Neural progenitor cell (in vitro differentiated cells): ENCODE measurements around the gene CRISPLD2. TPM values are rescaled to one million over a fixed set of nuclear protein-coding genes. Genes with fewer than 3 reads are reported as not detected.

Experiments used
- DNase-seq: peaks from one replicate; pipeline ENCODE4 v3.0.0-alpha.2; 2016; ENCODE audit warnings: low spot score
- H2AFZ ChIP-seq: fragments of 200-600 bp; sonication (generic); replicated peaks from 2 replicates; pipeline ENCODE4 v1.6.1; 2016; ENCODE audit warnings: antibody characterized with exemption
- H3F3A ChIP-seq: fragments of 200-600 bp; sonication (generic); 2 replicates; pipeline ENCODE4 v1.6.1; 2016; ENCODE audit warnings: antibody characterized with exemption, low read depth
- H3K27ac ChIP-seq: fragments of 200-600 bp; sonication (generic); 2 replicates; pipeline ENCODE4 v1.5.1; 2016; ENCODE audit warnings: mild to moderate bottlenecking
- H3K27me3 ChIP-seq: fragments of 200-600 bp; sonication (generic); 2 replicates; pipeline ENCODE4 v1.6.1; 2016; ENCODE audit warnings: mild to moderate bottlenecking, moderate library complexity
- H3K36me3 ChIP-seq: fragments of 200-600 bp; sonication (generic); 2 replicates; pipeline ENCODE4 v1.5.1; 2016
- H3K4me1 ChIP-seq: fragments of 200-600 bp; sonication (generic); 2 replicates; pipeline ENCODE4 v1.6.1; 2016; ENCODE audit warnings: mixed run types
- H3K4me2 ChIP-seq: fragments of 200-600 bp; sonication (generic); 2 replicates; pipeline ENCODE4 v1.6.1; 2016
- H3K4me3 ChIP-seq: fragments of 200-600 bp; sonication (generic); 2 replicates; pipeline ENCODE4 v1.5.1; 2016
- H3K79me2 ChIP-seq: fragments of 200-600 bp; sonication (generic); 2 replicates; pipeline ENCODE4 v1.6.1; 2016; ENCODE audit warnings: low read depth
- H3K9ac ChIP-seq: fragments of 200-600 bp; sonication (generic); 2 replicates; pipeline ENCODE4 v1.6.1; 2016
- H3K9me3 ChIP-seq: fragments of 200-600 bp; sonication (generic); 2 replicates; pipeline ENCODE4 v1.5.1; 2016; ENCODE audit warnings: low read depth
- H4K20me1 ChIP-seq: fragments of 200-600 bp; sonication (generic); 2 replicates; pipeline ENCODE4 v1.6.1; 2016; ENCODE audit warnings: low read depth
- H3K27ac Mint-ChIP-seq: 3 replicates; pipeline ENCODE4 v1.8.0; 2021; ENCODE audit warnings: mixed read lengths
- H3K27me3 Mint-ChIP-seq: 2 replicates; pipeline ENCODE4 v1.8.0; 2022; ENCODE audit warnings: low read depth, mild to moderate bottlenecking, inconsistent platforms, moderate library complexity, mixed read lengths; ENCODE audit not compliant: insufficient read depth
- H3K36me3 Mint-ChIP-seq: 3 replicates; pipeline ENCODE4 v1.8.0; 2021; ENCODE audit warnings: mixed read lengths
- H3K4me1 Mint-ChIP-seq: 3 replicates; pipeline ENCODE4 v1.8.0; 2021; ENCODE audit warnings: mixed read lengths
- H3K4me3 Mint-ChIP-seq: 3 replicates; pipeline ENCODE4 v1.8.0; 2021; ENCODE audit warnings: mild to moderate bottlenecking, moderate library complexity, mixed read lengths
- H3K9me3 Mint-ChIP-seq: 3 replicates; pipeline ENCODE4 v1.8.0; 2020; ENCODE audit warnings: mixed read lengths
- EZH2 ChIP-seq: fragments of 200-600 bp; sonication (generic); IDR thresholded peaks from 2 replicates; pipeline ENCODE4 v1.6.1; 2017; ENCODE audit warnings: antibody characterized with exemption, mild to moderate bottlenecking, moderate library complexity
- EZH2phosphoT487 ChIP-seq: fragments of 200-600 bp; sonication (generic); IDR thresholded peaks from 2 replicates; pipeline ENCODE4 v1.6.1; 2017; ENCODE audit warnings: antibody characterized with exemption
- total RNA-seq: library from RNA; depleted of rRNA; stranded (reverse); fragments of >200 nt; gene quantifications from 2 replicates; pipeline ENCODE4 v1.2.3, GENCODE V29; 2015; ENCODE audit warnings: low replicate concordance
- TF ChIP-seq, protein P1 (sequence below): fragments of 200-600 bp; sonication (generic); IDR thresholded peaks from 2 replicates; pipeline ENCODE4 v1.5.1; 2017; ENCODE audit warnings: antibody characterized with exemption, mild to moderate bottlenecking

CRISPLD2 gene
- total RNA-seq, 1 donor from 2014 or later = 0.11 TPM

- Histone ChIP-seq H3K9me3 (no peaks in the 10 kb centered on the region), H2AFZ (no peak overlapping the region), H3K9ac (no peak overlapping the region), H3K36me3 (no peaks in the 10 kb centered on the region), H3K27me3 (no peaks in the 10 kb centered on the region), H3K4me3 (no peak overlapping the region), H3K27ac (no peak overlapping the region), H3K4me1 (peaks cover 24% of the 10 kb centered on the region), H3K79me2 (no peaks in the 10 kb centered on the region), H3K4me2 (no peak overlapping the region), H3F3A (peaks cover 8% of the 10 kb centered on the region), H4K20me1 (no peaks in the 10 kb centered on the region)
- Mint-ChIP-seq H3K4me1 (peaks cover 33% of the 10 kb centered on the region), H3K27ac (no peak overlapping the region), H3K9me3 (no peaks in the 10 kb centered on the region), H3K4me3 (no peak overlapping the region), H3K27me3 (peaks cover 4% of the 10 kb centered on the region), H3K36me3 (no peaks in the 10 kb centered on the region)
- no peak for DNase-seq
- TF ChIP-seq, protein P1, sequence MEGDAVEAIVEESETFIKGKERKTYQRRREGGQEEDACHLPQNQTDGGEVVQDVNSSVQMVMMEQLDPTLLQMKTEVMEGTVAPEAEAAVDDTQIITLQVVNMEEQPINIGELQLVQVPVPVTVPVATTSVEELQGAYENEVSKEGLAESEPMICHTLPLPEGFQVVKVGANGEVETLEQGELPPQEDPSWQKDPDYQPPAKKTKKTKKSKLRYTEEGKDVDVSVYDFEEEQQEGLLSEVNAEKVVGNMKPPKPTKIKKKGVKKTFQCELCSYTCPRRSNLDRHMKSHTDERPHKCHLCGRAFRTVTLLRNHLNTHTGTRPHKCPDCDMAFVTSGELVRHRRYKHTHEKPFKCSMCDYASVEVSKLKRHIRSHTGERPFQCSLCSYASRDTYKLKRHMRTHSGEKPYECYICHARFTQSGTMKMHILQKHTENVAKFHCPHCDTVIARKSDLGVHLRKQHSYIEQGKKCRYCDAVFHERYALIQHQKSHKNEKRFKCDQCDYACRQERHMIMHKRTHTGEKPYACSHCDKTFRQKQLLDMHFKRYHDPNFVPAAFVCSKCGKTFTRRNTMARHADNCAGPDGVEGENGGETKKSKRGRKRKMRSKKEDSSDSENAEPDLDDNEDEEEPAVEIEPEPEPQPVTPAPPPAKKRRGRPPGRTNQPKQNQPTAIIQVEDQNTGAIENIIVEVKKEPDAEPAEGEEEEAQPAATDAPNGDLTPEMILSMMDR = no peak
- TF ChIP-seq EZH2 (no peak), EZH2phosphoT487 (no peak)
Observed at GRCh38 chr16:84888450-84888849, 68.7 kb downstream of the CRISPLD2 start.

GRCh38 chr16:84889066-84889465, 69.3 kb downstream of the CRISPLD2 start:
- Histone ChIP-seq H3K9me3 (no peaks in the 10 kb centered on the region), H3K36me3 (no peaks in the 10 kb centered on the region), H3K4me2 (no peak overlapping the region), H3K4me3 (no peak overlapping the region), H3K9ac (no peak overlapping the region), H2AFZ (no peak overlapping the region), H3F3A (peaks cover 8% of the 10 kb centered on the region), H4K20me1 (no peaks in the 10 kb centered on the region), H3K27ac (no peak overlapping the region), H3K27me3 (no peaks in the 10 kb centered on the region), H3K4me1 (peaks cover 24% of the 10 kb centered on the region), H3K79me2 (no peaks in the 10 kb centered on the region)
- Mint-ChIP-seq H3K27ac (no peak overlapping the region), H3K4me3 (no peak overlapping the region), H3K27me3 (peaks cover 4% of the 10 kb centered on the region), H3K36me3 (no peaks in the 10 kb centered on the region), H3K4me1 (peaks cover 30% of the 10 kb centered on the region), H3K9me3 (no peaks in the 10 kb centered on the region)
- no peak for DNase-seq
- TF ChIP-seq, protein P1 = no peak
- TF ChIP-seq EZH2phosphoT487 (no peak), EZH2 (no peak)

- Histone ChIP-seq H3K79me2 (no peaks in the 10 kb centered on the region), H2AFZ (no peak overlapping the region), H3K4me2 (no peak overlapping the region), H3K27ac (no peak overlapping the region), H3K9me3 (no peaks in the 10 kb centered on the region), H3K9ac (no peak overlapping the region), H3K36me3 (no peaks in the 10 kb centered on the region), H4K20me1 (no peaks in the 10 kb centered on the region), H3K27me3 (no peaks in the 10 kb centered on the region), H3K4me3 (no peak overlapping the region), H3K4me1 (peaks cover 14% of the 10 kb centered on the region), H3F3A (no peaks in the 10 kb centered on the region)
- no peak for DNase-seq
- peaks cover 3% of the 10 kb centered on the region for H3K9me3 Mint-ChIP-seq
- TF ChIP-seq, protein P1 = no peak
- TF ChIP-seq EZH2phosphoT487 = no peak
- TF ChIP-seq EZH2 = no peak
- peaks cover 2% of the 10 kb centered on the region for H3K36me3 Mint-ChIP-seq
- no peak overlapping the region for H3K4me3 Mint-ChIP-seq
- H3K4me1 Mint-ChIP-seq = peaks cover 17% of the 10 kb centered on the region
- no peak overlapping the region for H3K27ac Mint-ChIP-seq
- H3K27me3 Mint-ChIP-seq = peaks cover 5% of the 10 kb centered on the region
Observed at GRCh38 chr16:84890427-84890826, 70.6 kb downstream of the CRISPLD2 start.
